Measurements from ENCODE around the gene SPATA32.

The SPATA32 gene

GRCh38 chr17:45300060-45300751 lies 38.3 kb upstream of the SPATA32 start:
- TF ChIP-seq CTCF (IDR thresholded peaks at IDR 0.05) = no peak
- peak overlapping the region in 1 of 2 donors; percentile 16 for H3K27ac ChIP-seq
- no peak overlapping the region for H3K4me3 ChIP-seq
- DNase-seq (ENCODE audit: low spot score) = no peak

GRCh38 chr17:45299361-45299760 lies 37.5 kb upstream of the SPATA32 start:
- no peak overlapping the region for H3K4me3 ChIP-seq
- H3K27ac ChIP-seq = peak overlapping the region in 1 of 2 donors; percentile 16
- no peak for DNase-seq (ENCODE audit: low spot score)
- TF ChIP-seq CTCF (IDR thresholded peaks at IDR 0.05) = no peak

- no peak overlapping the region for H3K4me3 ChIP-seq
- no peak for TF ChIP-seq CTCF (IDR thresholded peaks at IDR 0.05)
- H3K27ac ChIP-seq = peak overlapping the region in 1 of 2 donors; percentile 26
- DNase-seq (ENCODE audit: low spot score) = no peak
These were observed 36.8 kb upstream of the SPATA32 start for GRCh38 chr17:45298546-45299285.

- no peak overlapping the region for H3K4me3 ChIP-seq
- H3K27ac ChIP-seq = peak overlapping the region in 1 of 2 donors; percentile 32
- TF ChIP-seq CTCF (IDR thresholded peaks at IDR 0.05) = no peak
- DNase-seq (ENCODE audit: low spot score) = no peak
These were observed 34.9 kb upstream of the SPATA32 start for GRCh38 chr17:45296833-45297124.

- TF ChIP-seq CTCF (IDR thresholded peaks at IDR 0.05) = no peak
- DNase-seq (ENCODE audit: low spot score) = no peak
- H3K27ac ChIP-seq = peak overlapping the region in 1 of 2 donors; percentile 57
- no peak overlapping the region for H3K4me3 ChIP-seq
These were observed 34.3 kb upstream of the SPATA32 start for GRCh38 chr17:45296003-45296832.

GRCh38 chr17:45294506-45294905 lies 32.6 kb upstream of the SPATA32 start:
- no peak for DNase-seq (ENCODE audit: low spot score)
- TF ChIP-seq CTCF (IDR thresholded peaks at IDR 0.05) = no peak
- Histone ChIP-seq H3K4me3 (no peak overlapping the region), H3K27ac (peak overlapping the region; percentile 59 to 81)
